ENCODE measurements around the gene CA5A.
"Not testable (repeated sequence)": the region's sequence is repeated elsewhere in the genome, so short reads cannot be mapped to it uniquely, and the experiment has no call there.

CA5A gene

DNA sequence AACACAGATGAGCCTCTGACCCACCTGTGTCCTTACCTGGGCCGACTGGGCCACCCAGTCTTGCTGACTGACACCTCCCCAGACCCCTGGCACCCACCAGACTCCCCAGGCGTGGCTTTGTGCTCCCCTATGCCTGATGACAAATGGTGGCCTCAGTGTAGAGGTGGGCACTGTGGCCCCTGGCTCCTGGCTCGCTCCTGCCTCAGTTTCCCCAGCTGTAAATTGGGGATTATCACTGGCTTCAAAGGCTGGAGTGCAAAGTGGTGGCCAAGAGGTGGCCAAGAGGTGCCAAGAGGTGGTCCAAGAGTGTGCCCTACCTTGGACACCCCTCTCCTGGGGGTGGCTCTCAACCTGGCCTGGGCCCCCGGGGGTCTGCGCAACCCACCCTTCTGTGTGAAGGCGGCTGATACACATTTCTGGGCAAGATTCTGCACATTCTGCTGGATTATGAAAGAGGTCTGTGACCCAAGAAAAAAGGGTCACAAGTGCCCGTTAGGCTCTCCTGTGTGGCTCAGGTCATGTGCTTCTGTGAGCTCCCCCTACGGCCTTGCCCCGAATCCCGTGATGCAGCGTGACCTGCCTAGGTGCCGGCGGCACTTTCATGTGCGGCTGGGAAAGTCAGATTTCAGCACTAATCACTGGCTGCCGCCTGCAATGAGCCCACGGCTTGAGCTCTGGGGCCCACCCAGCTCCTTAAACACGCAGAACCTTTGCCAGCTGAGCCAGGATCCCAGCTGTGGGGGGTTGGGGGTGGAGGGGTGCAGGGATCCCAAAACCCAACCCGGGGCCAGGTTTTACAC, 74.8 kb downstream of the CA5A start:
- DNase-seq: not testable (repeated sequence)

DNA sequence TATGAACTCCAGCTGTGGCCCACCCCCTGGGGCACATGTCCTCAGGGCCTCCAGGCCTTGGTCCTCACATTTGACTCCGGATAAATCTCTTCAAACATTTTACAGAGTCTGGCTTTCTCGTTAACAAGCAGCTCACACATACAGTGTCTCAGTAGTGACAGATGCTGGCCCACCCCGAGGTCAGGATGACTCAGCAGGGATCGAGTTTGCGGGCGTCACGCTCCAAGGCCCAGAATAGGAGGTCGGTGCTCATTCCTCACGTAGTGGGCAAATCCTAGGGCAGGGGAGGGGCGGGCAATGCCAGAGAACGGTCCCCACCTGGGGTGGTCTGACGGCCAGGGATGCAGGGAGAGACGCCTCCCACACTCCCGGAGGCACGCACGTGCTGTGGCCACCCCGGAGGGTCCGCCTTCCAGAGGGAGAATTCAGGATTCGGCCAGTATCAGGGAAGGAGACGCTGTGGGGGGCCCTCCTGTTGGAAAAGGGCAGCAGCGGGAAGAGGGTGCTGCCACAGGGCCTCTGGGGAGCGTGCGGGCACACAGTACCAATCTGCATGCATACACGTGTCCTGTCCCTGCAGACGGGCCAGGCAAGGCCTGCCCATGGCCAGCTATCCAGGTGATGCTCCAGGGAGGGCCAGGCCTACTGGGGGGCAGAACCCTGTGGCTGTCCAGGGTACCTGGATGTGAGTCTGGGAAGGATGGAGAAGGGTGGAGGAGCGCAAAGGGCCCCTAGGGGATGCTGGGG, 75.6 kb downstream of the CA5A start:
- DNase-seq: no peak

DNA sequence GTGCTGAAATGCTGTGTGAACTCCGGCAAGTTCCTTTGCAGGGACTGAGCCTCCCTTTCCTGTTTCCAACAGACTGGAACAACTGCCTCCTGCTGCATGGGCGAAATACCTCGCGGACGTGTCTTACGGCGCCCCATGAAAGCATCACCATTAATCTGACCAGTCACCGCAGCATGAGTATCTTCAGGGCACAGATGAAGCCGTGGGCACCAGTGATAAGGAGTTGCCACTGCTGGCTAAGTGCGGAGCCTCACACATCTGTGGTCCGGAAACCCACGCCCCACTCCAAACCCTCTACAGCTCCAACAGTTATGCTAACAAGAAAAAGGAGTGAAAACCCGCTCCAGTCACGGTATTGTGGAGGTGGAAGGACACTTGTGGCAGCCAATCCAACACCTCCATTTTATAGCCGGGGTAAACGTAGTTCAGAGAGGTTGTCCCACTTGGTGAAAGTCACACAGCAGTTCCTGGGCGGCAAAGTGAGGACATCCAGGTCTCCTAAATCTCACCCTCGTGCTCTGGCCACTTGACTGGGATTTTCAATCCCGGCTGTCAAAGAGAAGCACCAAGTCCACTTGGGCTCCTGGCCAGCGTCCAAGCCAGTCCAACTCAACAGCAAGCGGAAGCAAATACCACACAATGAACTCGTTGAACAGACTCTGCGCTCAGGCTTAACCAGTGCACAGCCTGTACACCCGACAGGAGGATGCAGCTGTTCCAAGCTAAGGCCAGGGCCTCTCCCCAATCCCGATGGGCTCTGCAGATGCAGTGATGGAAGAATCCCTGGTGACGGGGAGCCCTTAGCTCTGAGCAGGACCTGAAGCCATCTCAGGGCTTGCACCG, 78.0 kb downstream of the CA5A start:
- not testable (repeated sequence) for DNase-seq

DNA sequence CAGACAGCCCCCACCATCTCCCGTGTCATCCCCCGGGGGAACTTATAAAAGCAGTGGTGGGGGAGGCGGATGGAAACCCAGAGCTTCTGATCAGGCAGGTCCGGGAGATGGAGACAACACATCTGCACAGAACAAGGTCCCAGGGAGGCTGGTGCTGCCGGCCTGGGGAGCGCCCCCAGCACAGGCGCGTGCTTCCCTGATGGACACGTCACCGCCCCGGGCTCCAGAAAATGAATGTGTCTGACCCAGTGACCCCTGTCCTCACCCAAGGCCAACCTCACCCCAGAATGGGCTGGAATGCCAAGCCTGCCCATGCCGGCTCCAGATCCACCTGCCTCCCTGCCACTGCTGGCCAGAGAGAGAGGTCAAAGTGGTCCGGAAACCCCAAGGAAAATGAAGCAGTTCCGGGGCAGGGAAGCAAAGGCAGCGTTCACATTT, 79.5 kb downstream of the CA5A start:
- no peak for DNase-seq

DNA sequence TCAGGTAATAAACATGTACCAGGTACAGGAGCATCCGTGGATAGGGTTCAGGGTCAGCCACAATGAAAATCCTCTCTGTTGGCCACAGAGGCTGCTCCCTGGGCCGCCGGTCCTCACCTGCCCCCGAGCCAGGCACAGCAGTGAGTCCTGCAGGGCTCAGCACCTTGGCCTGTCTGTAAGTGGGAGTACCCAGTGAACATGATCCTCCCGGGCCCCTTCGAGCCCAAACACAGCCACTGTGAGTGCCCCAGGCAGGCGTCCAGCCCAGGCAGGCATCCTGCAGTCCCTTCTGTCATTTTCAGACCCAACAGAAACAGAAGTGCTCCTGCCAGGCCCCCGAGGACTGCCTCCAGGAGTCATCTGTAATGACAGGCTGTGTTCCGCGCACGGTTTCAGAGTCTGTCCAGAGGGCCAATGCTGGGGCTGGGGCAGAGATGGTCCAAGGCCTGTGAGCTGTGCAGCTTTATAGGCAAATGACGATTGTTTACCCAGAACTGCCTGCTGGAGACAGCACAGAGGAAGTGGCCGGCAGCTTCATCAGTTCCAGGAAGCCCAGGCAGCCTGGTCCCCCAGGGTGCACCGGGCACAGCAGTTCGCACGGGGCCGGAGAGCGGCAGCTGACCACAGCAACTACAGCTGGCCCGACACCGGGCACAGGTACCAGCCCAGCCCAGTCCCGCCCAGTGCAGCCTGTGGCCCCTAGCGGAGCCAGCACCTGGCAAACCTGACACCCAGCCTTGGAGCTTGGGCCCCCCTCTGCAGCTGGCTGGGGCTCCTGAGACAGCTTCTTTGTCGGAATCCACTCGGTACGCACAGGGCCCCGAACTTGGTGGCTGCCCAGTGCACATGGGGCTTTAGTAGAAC, 80.2 kb downstream of the CA5A start:
- DNase-seq: peak; percentile 44

DNA sequence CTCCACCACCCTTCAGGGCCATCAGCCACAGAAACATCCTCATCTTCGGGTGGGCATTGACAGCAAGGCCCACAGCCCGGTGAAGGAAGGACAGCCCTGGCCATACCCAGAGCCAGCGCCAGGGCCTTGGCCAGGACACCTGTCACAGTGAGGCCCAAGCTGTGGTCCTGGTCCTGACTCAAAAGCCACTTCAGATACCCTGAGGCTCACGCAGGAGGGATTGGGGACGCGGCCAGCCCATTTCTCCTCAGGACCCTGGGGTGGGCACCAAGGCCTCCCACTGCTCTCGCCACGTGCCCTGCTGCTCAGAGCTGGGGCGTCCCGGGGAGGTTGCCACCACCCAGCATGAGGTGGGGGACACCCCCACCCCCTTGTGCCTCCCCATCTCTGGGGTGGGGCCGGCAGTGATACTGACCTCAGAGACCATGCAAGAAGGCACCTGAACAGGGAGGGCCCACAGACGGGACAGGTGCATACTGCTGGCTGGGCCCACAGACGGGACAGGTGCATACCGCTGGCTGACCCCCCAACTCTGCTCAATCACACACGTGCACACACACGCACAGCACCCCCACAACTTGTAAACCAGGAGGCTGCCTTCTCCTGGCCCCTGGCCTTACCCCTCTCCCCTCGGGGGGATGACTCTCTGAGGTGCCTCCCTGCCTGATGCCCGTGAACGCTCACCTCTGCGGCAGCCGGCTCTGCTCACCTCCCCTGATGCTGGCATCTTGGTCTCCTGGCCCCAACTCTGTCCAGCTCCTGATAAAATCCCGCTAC, 81.2 kb downstream of the CA5A start:
- DNase-seq: no peak

DNA sequence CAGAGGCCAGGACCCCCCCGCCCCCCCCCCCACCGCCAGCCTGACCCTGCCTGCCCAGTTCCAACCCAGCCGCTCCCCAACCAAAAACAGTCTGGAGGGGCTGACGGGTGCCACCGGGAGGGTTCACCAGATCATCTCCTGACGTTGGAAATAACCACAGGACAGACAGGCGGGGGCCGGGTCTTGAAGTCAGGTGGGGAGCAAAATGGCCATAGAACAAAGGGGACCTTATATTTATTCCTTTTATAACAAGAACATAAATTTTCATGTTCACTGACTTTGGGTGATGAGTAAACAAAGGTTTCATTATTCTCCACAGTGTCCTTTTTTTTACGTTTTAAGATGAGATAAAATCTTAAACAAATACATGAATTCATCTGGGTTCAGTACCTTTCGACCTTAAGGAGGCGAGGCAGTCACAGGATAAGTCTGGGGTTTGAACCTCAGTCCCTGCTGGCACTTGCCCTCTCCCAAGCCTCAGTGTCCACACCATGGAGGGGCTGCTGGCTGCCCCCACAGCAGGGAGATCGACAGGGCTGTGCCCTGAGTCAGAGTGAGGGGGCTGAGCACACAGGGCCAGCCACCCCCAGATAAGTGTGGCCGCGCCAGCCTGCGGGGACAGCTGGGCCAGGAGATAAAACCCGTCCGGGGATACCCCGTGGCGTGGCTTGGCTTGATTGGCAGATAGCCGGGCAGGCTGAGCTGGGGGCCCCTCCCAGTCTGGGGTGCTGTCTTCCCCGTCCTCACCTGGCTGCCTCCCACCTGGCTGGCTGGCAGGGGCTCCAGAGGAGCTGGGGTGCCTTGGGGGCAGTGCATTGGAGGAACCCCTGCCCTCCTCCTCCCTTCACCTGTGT, 82.0 kb downstream of the CA5A start:
- DNase-seq: peak; percentile 43

DNA sequence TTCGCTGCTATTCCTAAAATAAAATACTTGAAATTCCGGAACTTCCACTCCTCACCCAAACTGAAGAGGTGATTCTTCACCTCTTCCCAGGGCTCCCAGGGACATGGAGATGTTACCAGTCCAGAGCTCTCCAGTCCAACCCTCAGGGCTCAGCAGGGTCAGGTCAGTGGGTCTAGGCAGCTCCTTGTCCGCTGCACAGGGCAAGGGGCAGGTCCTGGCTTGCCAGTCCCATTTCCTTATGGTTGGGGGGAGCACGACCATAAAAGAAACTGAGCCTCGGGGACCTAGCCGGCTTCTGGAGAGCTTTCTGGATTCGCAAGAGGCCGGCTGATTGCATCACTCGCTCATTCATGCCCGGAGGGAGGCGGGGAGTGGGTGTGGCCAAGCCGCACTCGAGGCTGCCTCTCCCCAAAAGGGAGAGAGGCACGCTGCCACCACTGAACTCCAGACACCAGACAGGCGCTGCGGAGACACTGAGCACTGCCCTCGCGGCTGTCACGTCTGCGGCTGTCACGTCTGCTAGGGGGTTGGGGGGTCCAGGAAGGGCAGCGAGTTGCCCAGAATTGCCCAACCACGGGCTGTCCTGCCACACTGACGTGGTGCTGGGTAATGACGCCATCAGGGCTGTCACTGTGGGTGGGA, 82.8 kb downstream of the CA5A start:
- DNase-seq: peak; percentile 87

DNA sequence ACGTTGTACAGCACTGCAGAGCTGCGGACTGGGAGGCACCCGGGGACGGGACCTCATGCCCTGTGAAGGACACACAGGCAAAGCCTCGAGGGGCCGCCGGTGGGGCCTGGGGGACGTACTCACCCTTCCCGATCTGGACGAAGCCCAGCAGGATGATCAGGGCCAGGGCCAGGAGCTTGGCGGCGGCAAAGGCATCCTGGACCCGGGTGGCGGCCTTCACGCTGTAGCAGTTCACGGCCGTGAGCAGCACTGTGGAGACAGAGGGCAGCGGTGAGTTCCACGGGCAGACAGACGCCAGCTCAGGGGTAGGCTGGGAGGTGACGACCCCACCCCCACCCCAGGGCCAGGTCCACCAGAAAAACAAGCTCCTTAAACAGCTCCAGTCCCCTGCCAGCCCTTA, 84.7 kb downstream of the CA5A start:
- DNase-seq: no peak

DNA sequence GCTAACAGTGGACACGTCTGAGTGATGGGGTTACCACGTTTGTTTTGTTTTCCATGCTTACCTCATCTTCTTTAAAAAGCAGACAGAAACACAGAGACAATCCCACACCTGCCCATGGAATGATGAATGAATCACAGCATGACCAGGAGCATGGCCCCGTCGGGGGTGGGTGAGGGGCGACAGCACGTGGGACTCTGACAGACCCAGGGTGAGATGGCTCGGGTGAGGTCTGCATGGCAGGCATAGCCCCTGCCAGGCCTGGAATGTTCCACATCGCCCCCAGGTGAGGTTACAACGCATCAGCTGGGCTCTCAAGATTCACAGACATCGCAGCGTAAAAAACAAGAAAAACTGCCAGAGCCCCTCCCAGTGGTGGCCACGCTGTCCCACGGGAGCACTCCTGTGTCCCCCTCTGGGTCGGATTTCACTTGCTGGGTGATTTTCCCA, 85.2 kb downstream of the CA5A start:
- DNase-seq: no peak

DNA sequence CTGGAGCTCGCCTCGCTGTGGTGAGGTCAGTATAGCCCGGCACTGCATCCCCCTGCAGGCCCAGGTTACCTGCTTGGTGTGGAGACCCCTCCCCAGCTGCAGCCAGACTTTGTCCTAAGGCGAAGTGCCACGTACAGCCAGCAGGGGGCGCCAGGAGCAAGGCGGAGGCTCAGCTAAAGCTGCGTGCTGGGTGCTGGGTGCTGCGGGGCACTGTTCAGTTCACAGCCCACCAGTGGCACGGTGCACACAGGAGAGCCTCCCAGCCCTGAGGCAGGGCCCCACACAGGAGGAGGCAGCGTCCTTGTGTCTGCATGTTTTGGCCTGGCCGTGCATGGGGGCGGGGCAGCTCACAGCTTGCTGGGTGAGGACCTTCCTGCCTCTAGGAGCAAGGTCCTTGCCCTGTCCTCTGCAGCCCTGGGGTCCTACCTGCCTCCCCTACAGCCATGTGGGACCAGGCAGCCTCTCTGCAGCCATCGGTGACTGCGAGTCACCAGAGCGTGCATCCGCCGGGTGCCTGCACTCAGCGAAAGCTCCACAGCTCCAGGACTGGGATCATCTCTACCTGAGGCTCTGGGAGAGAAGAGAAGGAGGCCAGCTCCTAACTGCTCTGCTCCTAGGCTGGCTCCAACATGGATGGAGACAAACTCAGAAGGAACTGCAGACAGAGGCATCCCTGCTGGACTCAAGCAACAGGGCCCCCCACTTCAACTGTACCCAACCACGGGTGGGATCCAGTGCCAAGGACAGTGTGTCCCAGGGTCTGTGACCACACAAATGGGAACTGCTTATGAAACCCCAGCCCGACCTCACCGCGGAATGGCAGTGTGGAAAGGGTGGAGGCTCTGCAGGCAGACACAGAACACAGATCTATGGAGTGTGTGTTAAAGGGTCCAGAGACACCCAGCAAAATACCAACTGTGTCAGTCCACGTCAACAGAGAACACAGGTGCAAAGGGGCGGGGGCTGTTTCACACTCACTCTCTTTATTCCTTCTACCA, 86.0 kb downstream of the CA5A start:
- peak; percentile 76 for DNase-seq

DNA sequence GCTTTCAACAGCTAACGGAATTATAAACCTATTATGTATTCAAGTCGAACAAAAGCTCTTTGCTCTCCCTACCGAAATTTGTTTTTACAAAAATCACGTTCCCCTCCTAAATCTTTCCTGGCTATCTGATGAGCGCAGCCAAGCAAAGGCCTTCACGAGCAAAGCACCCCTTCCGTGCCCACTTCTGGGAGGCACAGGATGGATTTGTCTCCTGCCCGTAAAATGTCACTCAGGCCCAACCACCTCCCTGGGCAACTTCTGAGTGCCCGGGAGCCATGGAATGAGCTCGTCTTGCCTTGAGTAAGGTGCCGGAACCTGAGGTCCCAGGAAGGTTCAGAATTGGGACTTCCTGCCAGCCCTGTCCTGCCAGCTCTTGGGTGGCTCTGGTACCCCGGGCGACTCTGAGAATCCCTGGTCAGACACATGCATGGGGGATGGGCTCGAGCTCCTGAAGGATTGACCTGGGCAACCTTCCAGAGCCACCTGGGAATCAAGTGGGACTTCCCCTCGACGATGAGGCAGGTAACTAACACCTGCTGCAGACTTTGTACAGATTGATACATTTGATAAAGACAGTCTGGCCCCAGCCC, 86.8 kb downstream of the CA5A start:
- DNase-seq: no peak

DNA sequence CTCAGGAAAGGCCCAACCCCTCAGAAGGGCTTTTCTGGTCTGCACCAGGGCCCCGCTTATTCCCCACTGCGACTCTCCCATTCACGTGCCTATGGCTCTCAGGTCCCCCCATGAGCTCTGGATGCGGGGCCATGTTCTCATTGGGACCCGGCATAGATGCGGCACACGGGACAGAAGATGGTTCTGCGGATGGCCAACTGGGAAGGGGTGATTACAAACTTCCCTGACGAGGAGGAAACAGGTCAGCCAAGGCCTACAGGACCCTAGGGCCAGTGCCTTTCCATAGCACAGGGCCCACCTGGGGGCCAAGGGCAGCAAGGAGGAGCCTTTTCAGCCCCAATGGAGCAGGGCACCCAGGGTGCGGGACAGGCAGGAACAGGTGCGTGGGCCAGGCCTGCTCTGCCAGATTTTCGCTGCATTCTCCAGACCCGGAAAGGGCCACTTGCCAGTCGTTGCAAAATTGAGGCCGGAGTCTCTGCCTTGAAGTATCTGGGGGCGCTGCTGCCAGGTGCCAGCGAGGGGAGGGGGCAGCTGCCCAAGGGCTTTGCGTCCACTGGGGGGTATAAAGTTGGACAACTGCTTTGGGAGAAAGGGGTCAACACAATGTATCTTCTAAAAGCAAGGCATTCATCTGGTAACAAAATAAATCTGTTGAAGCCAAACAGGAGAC, 87.5 kb downstream of the CA5A start:
- no peak for DNase-seq

DNA sequence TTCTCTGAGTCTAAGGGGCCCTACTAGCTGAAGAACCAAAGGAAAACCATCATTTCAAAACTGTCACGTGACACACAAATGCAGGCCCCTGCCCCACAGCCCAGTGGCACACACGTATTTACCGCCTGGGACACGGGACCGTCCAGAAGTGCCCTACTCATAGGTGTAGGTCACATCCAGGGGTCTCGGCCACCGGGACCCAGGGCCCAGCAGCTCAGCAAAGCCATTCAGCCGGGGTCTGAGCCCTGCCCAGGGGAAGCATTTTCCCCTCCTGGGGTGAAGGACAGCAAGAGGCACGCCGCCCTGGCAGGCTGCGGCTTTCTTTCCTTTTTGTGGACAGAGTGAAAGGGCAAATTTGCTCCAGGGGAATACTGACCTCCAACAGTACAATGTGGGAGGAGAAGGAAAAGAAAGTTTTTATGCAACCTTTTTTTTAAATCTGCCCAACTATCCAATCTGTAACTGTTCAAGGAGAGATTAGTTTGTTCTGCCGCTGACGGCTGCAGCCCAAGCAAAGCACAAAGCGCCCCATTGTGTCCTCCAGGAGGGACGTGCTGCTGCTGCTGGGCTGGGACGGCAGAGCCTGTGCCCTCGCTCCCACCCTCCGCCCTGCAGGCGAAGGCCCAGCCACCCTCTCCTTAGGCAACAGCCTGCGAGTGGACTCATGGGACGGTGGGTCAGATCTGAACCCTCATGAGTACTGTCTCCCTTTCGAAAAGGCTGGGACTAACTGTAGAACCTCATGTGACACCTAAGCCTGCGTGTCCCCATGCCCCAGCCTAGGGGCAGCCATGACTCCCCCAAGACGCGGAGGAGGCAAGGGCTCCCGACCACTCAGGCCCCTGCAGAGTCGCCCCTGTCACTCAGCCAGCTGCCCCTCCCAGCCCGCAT, 88.3 kb downstream of the CA5A start:
- DNase-seq: no peak

DNA sequence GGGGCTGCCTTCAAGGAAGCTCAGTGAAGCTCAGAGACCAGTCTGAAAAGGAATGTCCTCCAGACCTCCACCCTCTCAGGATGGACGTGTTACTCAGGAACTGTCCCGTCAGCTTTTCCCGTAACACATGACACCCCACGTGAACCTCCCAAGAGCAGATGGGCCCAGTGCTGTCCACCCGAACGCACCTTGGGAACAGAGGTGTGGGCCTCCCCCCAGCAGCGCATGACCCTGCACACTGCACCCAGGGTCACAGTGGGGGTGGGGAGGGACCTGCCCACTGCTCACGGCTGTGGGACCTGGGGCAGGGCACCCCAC, 88.9 kb downstream of the CA5A start:
- no peak for DNase-seq

DNA sequence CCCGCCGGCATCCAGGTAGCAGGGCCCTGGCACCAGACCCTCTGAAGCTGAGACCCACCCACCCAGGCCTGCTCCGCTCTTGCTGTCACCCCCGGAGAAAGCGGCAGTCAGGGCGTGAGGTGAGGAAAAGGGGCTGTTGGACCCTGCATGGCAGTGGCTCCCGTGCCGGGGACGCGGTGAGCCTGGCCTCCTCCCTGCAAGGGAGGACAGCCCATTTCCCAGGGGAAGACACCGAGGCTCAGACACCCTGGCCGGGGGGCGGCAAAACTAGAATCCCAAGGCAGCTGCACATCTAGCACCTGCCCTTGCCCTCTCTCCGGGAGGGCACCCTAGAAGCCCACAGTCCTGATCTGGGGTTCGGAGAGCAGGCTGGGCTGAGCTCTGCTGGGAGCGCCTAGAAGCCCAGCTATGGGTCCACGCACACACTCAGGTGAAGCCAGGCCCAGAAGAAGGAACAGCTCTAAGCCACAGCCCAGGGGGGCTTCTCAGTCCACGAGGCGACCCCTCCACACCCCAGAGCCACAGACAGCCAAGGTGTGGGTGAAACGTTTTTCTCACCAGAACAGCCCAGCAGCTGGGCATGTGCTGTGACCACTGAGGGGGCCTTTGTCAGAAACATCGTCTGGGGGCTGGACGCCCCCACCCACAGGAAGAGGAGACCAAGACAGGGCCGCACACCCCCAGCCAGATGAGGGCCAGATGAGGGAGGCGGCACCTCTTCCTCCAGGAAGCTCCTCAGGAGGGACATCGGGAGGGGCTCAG, 89.4 kb downstream of the CA5A start:
- DNase-seq: no peak
